H1 (cell line): Measurements from ENCODE around the gene ZNF846. TPM values are rescaled to one million over a fixed set of nuclear protein-coding genes. Genes with fewer than 3 reads are reported as not detected.
A peak's percentile ranks its signal among the peaks of the same experiment; 100 is the strongest.

Source experiments
- CTCF ChIA-PET: fragments of 300-600 bp; sonication (Branson Sonifier 250); formaldehyde crosslinking; loops from one replicate; lab custom pipeline; 2021; ENCODE audit not compliant: partially characterized antibody; lab: Charles Lee
- POLR2A ChIA-PET: fragments of 300-600 bp; sonication (Branson Sonifier 250); formaldehyde crosslinking; loops from one replicate; lab custom pipeline; 2021; ENCODE audit warnings: inconsistent platforms; ENCODE audit not compliant: partially characterized antibody; lab: Charles Lee
- DNase-seq, 2 experiments: peaks; one replicate each; pipeline versions ENCODE4 v3.0.0 to v3.0.0-alpha.2; 2010 to 2022; ENCODE audit warnings: low spot score in 2 of 2, low read depth in 1 of 2, mixed read lengths in 1 of 2
- FAIRE-seq: peaks from 2 replicates; lab custom pipeline; 2011; peaks lifted over from hg19 to GRCh38; lab: Jason Lieb, UNC
- H2AFZ ChIP-seq: 2 replicates; pipeline ENCODE4 v1.8.1; 2012; ENCODE audit warnings: low read length, inconsistent platforms
- H2AK5ac ChIP-seq: 2 replicates; pipeline ENCODE4 v1.6.1; 2013; ENCODE audit warnings: low read depth, low read length
- H2BK120ac ChIP-seq: replicated peaks from 2 replicates; pipeline ENCODE3; 2013; ENCODE audit warnings: low read depth, low read length, inconsistent platforms
- H2BK12ac ChIP-seq: 2 replicates; pipeline ENCODE4 v1.6.1; 2013; ENCODE audit warnings: low read depth, low read length
- H2BK15ac ChIP-seq: 2 replicates; pipeline ENCODE4 v1.6.1; 2013; ENCODE audit warnings: low read length
- H2BK20ac ChIP-seq: 2 replicates; pipeline ENCODE4 v1.6.1; 2013; ENCODE audit warnings: low read length
- H2BK5ac ChIP-seq: 2 replicates; pipeline ENCODE4 v1.6.1; 2013; ENCODE audit warnings: low read depth, low read length
- H3K14ac ChIP-seq: 2 replicates; pipeline ENCODE4 v1.6.1; 2013; ENCODE audit warnings: inconsistent platforms; ENCODE audit not compliant: insufficient read length
- H3K18ac ChIP-seq: 2 replicates; pipeline ENCODE4 v1.6.1; 2013; ENCODE audit warnings: low read length; ENCODE audit errors: extremely low read depth
- H3K23ac ChIP-seq: 2 replicates; pipeline ENCODE4 v1.6.1; 2013; ENCODE audit warnings: inconsistent platforms; ENCODE audit not compliant: insufficient read length
- H3K23me2 ChIP-seq: 2 replicates; pipeline ENCODE4 v1.6.1; 2013; ENCODE audit warnings: low read depth, low read length
- H3K27ac ChIP-seq: 2 replicates; pipeline ENCODE4 v1.6.1; 2011; ENCODE audit warnings: low read depth, low read length, inconsistent platforms
- H3K27me3 ChIP-seq, 4 experiments: replicated peaks in 1 of 4; 1 replicate in 1 of 4; 2 replicates in 3 of 4; pipeline versions ENCODE4 v1.6.1 to v1.8.1; 2011 to 2013; ENCODE audit warnings: low read length in 3 of 4, mild to moderate bottlenecking in 3 of 4, inconsistent platforms in 2 of 4, mixed read lengths in 2 of 4, moderate library complexity in 1 of 4; ENCODE audit not compliant: control insufficient read depth in 3 of 4, insufficient read depth in 3 of 4; ENCODE audit errors: extremely low read depth in 1 of 4
- H3K36me3 ChIP-seq, 4 experiments: 2 replicates each; pipeline versions ENCODE4 v1.6.1 to v1.8.1; 2011 to 2013; ENCODE audit warnings: mild to moderate bottlenecking in 4 of 4, low read length in 3 of 4, moderate library complexity in 2 of 4, control low read depth in 1 of 4, inconsistent platforms in 1 of 4; ENCODE audit not compliant: insufficient read depth in 4 of 4, control insufficient read depth in 2 of 4
- H3K4ac ChIP-seq: replicated peaks from 2 replicates; pipeline ENCODE3; 2013; ENCODE audit warnings: low read length, low read depth, mixed read lengths, inconsistent platforms; ENCODE audit not compliant: insufficient read length
- H3K4me1 ChIP-seq, 4 experiments: replicated peaks in 1 of 4; 1 replicate in 1 of 4; 2 replicates in 3 of 4; pipeline versions ENCODE4 v1.6.1 to v1.8.1; 2011 to 2013; ENCODE audit warnings: low read length in 3 of 4, inconsistent platforms in 2 of 4, mixed read lengths in 1 of 4; ENCODE audit not compliant: insufficient read depth in 4 of 4, control insufficient read depth in 3 of 4
- H3K4me2 ChIP-seq, 2 experiments: 2 replicates each; pipeline versions ENCODE4 v1.6.1 to v1.8.1; 2011 to 2013; ENCODE audit warnings: low read depth in 2 of 2, low read length in 2 of 2, control low read depth in 1 of 2, inconsistent platforms in 1 of 2, mild to moderate bottlenecking in 1 of 2; ENCODE audit not compliant: insufficient read depth in 1 of 2
- H3K4me3 ChIP-seq, 4 experiments: fragments of 200-600, 300-600 bp in 1 of 4; sonication (generic), shearing (Covaris generic), sonication (Bioruptor Twin) in 1 of 4; 2 replicates each; pipeline versions ENCODE4 v1.5.1 to v1.8.1; 2011 to 2016; ENCODE audit warnings: low read length in 4 of 4, low read depth in 3 of 4, control low read depth in 2 of 4, inconsistent platforms in 2 of 4, mild to moderate bottlenecking in 2 of 4, mixed read lengths in 1 of 4, moderate library complexity in 1 of 4; ENCODE audit not compliant: insufficient read depth in 2 of 4; ENCODE audit errors: extremely low read depth in 1 of 4
- H3K56ac ChIP-seq: replicated peaks from 2 replicates; pipeline ENCODE3; 2013; ENCODE audit warnings: low read depth, mild to moderate bottlenecking, mixed read lengths, low read length, inconsistent platforms; ENCODE audit not compliant: insufficient read length
- H3K79me1 ChIP-seq: 2 replicates; pipeline ENCODE4 v1.6.1; 2013; ENCODE audit warnings: low read depth, low read length, control low read depth
- H3K79me2 ChIP-seq, 2 experiments: 2 replicates each; pipeline versions ENCODE4 v1.6.1 to v1.8.1; 2012 to 2013; ENCODE audit warnings: low read length in 2 of 2, mild to moderate bottlenecking in 2 of 2, inconsistent platforms in 1 of 2; ENCODE audit not compliant: insufficient read depth in 2 of 2, control insufficient read depth in 1 of 2
- H3K9ac ChIP-seq, 4 experiments: replicated peaks in 1 of 4; 1 replicate in 1 of 4; 2 replicates in 3 of 4; pipeline versions ENCODE4 v1.6.1 to v1.8.1; 2011 to 2013; ENCODE audit warnings: low read depth in 3 of 4, low read length in 3 of 4, control low read depth in 2 of 4, mild to moderate bottlenecking in 2 of 4, moderate library complexity in 2 of 4, inconsistent platforms in 1 of 4; ENCODE audit errors: extremely low read depth in 1 of 4
- H3K9me3 ChIP-seq, 2 experiments: 2 replicates each; pipeline versions ENCODE4 v1.6.1 to v1.8.1; 2012 to 2013; ENCODE audit warnings: mild to moderate bottlenecking in 2 of 2, moderate library complexity in 2 of 2, control low read depth in 1 of 2, inconsistent platforms in 1 of 2, low read depth in 1 of 2, low read length in 1 of 2, mixed read lengths in 1 of 2; ENCODE audit not compliant: insufficient read depth in 2 of 2
- H4K20me1 ChIP-seq, 2 experiments: replicated peaks in 1 of 2; 2 replicates each; pipeline versions ENCODE3 to v1.8.1; 2011 to 2013; ENCODE audit warnings: inconsistent platforms in 2 of 2, low read length in 2 of 2, mild to moderate bottlenecking in 1 of 2; ENCODE audit not compliant: insufficient read depth in 2 of 2, control insufficient read depth in 1 of 2
- H4K5ac ChIP-seq: 2 replicates; pipeline ENCODE4 v1.6.1; 2013; ENCODE audit warnings: low read length, low read depth, mixed read lengths, inconsistent platforms; ENCODE audit not compliant: insufficient read length
- H4K8ac ChIP-seq: 2 replicates; pipeline ENCODE4 v1.8.0; 2013; ENCODE audit warnings: mild to moderate bottlenecking, moderate library complexity, low read length, inconsistent platforms; ENCODE audit not compliant: insufficient read depth; ENCODE audit errors: extremely low read depth
- H4K91ac ChIP-seq: replicated peaks from 2 replicates; pipeline ENCODE3; 2013; ENCODE audit warnings: low read length, mixed read lengths, inconsistent platforms; ENCODE audit not compliant: insufficient read length
- CEBPB ChIP-seq: IDR thresholded peaks from 2 replicates; pipeline ENCODE4 v1.6.1; 2012; ENCODE audit warnings: low read depth, low read length
- CHD2 ChIP-seq: IDR thresholded peaks from 2 replicates; pipeline ENCODE4 v1.6.1; 2012; ENCODE audit warnings: low read length, improper control_type of control experiment
- HDAC6 ChIP-seq: IDR thresholded peaks from one replicate; pipeline ENCODE4 v1.7.1; 2012; ENCODE audit warnings: low read depth, mild to moderate bottlenecking, inconsistent platforms, low read length, moderate library complexity
- YY1 ChIP-seq: IDR thresholded peaks from 2 replicates; pipeline ENCODE4 v1.6.1; 2011; ENCODE audit warnings: low read depth, mild to moderate bottlenecking, low read length
- WGBS, 2 experiments: shearing (Covaris generic) in 1 of 2; methylation state at CpG; one replicate each; pipeline versions ENCODE4 v1.1.6 to v1.1.7; 2013 to 2015; ENCODE audit warnings: low lambda C conversion rate in 2 of 2, mixed read lengths in 2 of 2, inconsistent platforms in 1 of 2, low coverage in 1 of 2, missing lambda C conversion rate in 1 of 2; ENCODE audit not compliant: insufficient replicate concordance in 2 of 2, insufficient coverage in 1 of 2, insufficient read length in 1 of 2; ENCODE audit errors: extremely low coverage in 1 of 2, missing lambda C conversion rate in 1 of 2; 5-methylcytosine and 5-hydroxymethylcytosine counted together
- polyA plus RNA-seq, 7 experiments: library from polyadenylated mRNA; depleted of rRNA in 3 of 7; stranded (reverse) in 5 of 7; unstranded in 2 of 7; fragments of >200 nt in 5 of 7; fragments of 200-250 nt in 2 of 7; gene quantifications; 1 replicate in 5 of 7; 2 replicates in 1 of 7; 4 replicates in 1 of 7; pipeline versions ENCODE4 v1.2.1 to v1.2.3, GENCODE V29; 2011 to 2013; ENCODE audit warnings: missing spikeins in 2 of 7, mixed read lengths in 2 of 7
- total RNA-seq: library from RNA; stranded (reverse); fragmentation: NEBNext Ultra II Directional; extraction: Animal tissue kit (Norgen Biotek cat#: 25700); gene quantifications from 2 replicates; pipeline ENCODE4 v1.2.1, GENCODE V29; 2021

ZNF846 gene
- total and polyA plus RNA-seq, 2 of the 8 experiments (the other 6 are each of a cell fraction or from before 2014, with no cell fraction given) = 4.5 to 9.0 TPM

GRCh38 chr19:9786342-9786741 lies 17.8 kb upstream of the ZNF846 start:
- H2BK120ac ChIP-seq = peak overlapping the region; percentile 55
- peak overlapping the region; percentile 54 to 92 (median 56); a peak in 6 of 8 replicates for H3K4me3 ChIP-seq
- peak overlapping the region; percentile 94; the same call in 1 of the 2 replicates for H3K27ac ChIP-seq
- H3K36me3 ChIP-seq = no peaks in the 10 kb centered on the region
- peak overlapping the region; percentile 62 to 77 for H3K4me2 ChIP-seq
- H3K79me2 ChIP-seq = peaks cover 0 to 9% of the 10 kb centered on the region in 2 experiments; a peak in 3 of 4 replicates
- H4K91ac ChIP-seq = peak overlapping the region; percentile 85
- H3K56ac ChIP-seq = no peak overlapping the region
- 0 out of 2 replicates have a peak overlapping the region, but pooled peaks have one; percentile 83 for H2BK5ac ChIP-seq
- H2AFZ ChIP-seq = no peak overlapping the region
- no peaks in the 10 kb centered on the region for H4K20me1 ChIP-seq
- 51% methylated on average over 9 of the region's 9 CpGs; no CpG with 5 or more reads in 1 of the 2 experiments for WGBS, 2 experiments
- H2BK12ac ChIP-seq = 0 out of 2 replicates have a peak overlapping the region, but pooled peaks have one; percentile 84
- H3K23ac ChIP-seq = no peak overlapping the region
- H3K14ac ChIP-seq = no peak overlapping the region
- no peaks in the 10 kb centered on the region for H3K27me3 ChIP-seq
- H3K18ac ChIP-seq = peak overlapping the region; percentile 83
- H2AK5ac ChIP-seq = peak overlapping the region; percentile 76; the same call in 1 of the 2 replicates
- TF ChIP-seq CHD2 (no peak), YY1 (no peak), CEBPB (peak; percentile 59; the same call in 1 of the 2 replicates), HDAC6 (no peak)
- H3K9me3 ChIP-seq = no peaks in the 10 kb centered on the region
- H3K79me1 ChIP-seq = no peaks in the 10 kb centered on the region
- peak overlapping the region; percentile 69 for H3K4ac ChIP-seq
- POLR2A ChIA-PET = interaction anchor here (1.0 kb wide), 1 partner anchor 164 kb away, joined by 4 read pairs; no protein-coding TSS in a partner anchor
- H3K9ac ChIP-seq = no peak overlapping the region
- no peak overlapping the region for H4K5ac ChIP-seq
- no peak for DNase-seq
- CTCF ChIA-PET = no interaction called here
- no peaks in the 10 kb centered on the region for H3K23me2 ChIP-seq
- peak overlapping the region; percentile 77 for H4K8ac ChIP-seq
- FAIRE-seq = no peak
- peak overlapping the region; percentile 0; the same call in 1 of the 2 replicates for H2BK20ac ChIP-seq
- peaks cover 0 to 15% (median 1%) of the 10 kb centered on the region in 4 experiments; a peak in 6 of 7 replicates for H3K4me1 ChIP-seq
- H2BK15ac ChIP-seq = peak overlapping the region; percentile 46; the same call in 1 of the 2 replicates
